Neural progenitor cell (in vitro differentiated cells): ENCODE measurements around the gene TRIM27.

ENCODE experiments used
- EZH2 ChIP-seq: fragments of 200-600 bp; sonication (generic); IDR thresholded peaks from 2 replicates; pipeline ENCODE4 v1.6.1; 2017; ENCODE audit warnings: antibody characterized with exemption, mild to moderate bottlenecking, moderate library complexity
- TF ChIP-seq, protein P1 (sequence below): fragments of 200-600 bp; sonication (generic); IDR thresholded peaks from 2 replicates; pipeline ENCODE4 v1.5.1; 2017; ENCODE audit warnings: antibody characterized with exemption, mild to moderate bottlenecking

DNA sequence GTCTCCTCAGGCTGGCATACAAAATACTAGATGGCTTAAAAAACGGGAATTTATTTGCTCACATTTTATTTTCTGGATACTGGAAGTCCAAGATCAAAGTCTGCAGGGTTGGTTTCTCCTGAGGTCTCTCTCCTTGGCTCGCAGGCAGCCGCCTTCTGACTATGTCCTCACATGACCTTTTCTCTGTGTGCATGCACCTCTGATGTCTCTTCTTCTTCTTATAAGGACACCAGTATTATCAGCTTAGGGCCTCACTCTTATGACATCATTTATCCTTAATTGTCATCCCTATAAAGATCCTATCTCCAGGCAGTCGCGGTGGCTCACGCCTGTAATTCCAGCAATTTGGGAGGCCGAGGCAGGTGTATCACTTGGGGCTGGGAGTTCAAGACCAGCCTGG lies 9.3 kb upstream of the TRIM27 start:
- TF ChIP-seq, protein P1, sequence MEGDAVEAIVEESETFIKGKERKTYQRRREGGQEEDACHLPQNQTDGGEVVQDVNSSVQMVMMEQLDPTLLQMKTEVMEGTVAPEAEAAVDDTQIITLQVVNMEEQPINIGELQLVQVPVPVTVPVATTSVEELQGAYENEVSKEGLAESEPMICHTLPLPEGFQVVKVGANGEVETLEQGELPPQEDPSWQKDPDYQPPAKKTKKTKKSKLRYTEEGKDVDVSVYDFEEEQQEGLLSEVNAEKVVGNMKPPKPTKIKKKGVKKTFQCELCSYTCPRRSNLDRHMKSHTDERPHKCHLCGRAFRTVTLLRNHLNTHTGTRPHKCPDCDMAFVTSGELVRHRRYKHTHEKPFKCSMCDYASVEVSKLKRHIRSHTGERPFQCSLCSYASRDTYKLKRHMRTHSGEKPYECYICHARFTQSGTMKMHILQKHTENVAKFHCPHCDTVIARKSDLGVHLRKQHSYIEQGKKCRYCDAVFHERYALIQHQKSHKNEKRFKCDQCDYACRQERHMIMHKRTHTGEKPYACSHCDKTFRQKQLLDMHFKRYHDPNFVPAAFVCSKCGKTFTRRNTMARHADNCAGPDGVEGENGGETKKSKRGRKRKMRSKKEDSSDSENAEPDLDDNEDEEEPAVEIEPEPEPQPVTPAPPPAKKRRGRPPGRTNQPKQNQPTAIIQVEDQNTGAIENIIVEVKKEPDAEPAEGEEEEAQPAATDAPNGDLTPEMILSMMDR: no peak
- TF ChIP-seq EZH2: no peak
